HepG2 (cell line): Measurements from ENCODE around the gene TMEM198. TPM values are rescaled to one million over a fixed set of nuclear protein-coding genes. Genes with fewer than 3 reads are reported as not detected.

Source experiments
- BORCS8-MEF2B ChIP-seq: sonication (generic); formaldehyde crosslinking; IDR thresholded peaks from 2 replicates; pipeline ENCODE4 v1.8.0; 2022; ENCODE audit warnings: mild to moderate bottlenecking, missing genetic modification reagents
- HIVEP1 ChIP-seq: sonication (generic); formaldehyde crosslinking; IDR thresholded peaks from 2 replicates; pipeline ENCODE4 v1.4.0; 2020; ENCODE audit warnings: mild to moderate bottlenecking, missing genetic modification reagents
- HNF1B ChIP-seq: sonication (generic); formaldehyde crosslinking; IDR thresholded peaks from 2 replicates; pipeline ENCODE4 v1.5.1; 2020; ENCODE audit warnings: mild to moderate bottlenecking, moderate library complexity, missing genetic modification reagents
- HNRNPUL1 ChIP-seq: fragments of 200-400 bp; formaldehyde crosslinking; IDR thresholded peaks from 2 replicates; pipeline ENCODE4 v1.6.1; 2017; ENCODE audit warnings: low read depth, mild to moderate bottlenecking, low read length, moderate library complexity
- KAT2B ChIP-seq: fragments of 150-350 bp; IDR thresholded peaks from 2 replicates; pipeline ENCODE4 v1.6.1; 2014; ENCODE audit warnings: low read depth, low read length, borderline replicate concordance
- NFAT5 ChIP-seq: sonication (generic); formaldehyde crosslinking; IDR thresholded peaks from 2 replicates; pipeline ENCODE4 v1.4.0; 2020; ENCODE audit warnings: missing genetic modification reagents
- NFKBIZ ChIP-seq: IDR thresholded peaks from 2 replicates; pipeline ENCODE4 v1.6.1; 2018; ENCODE audit warnings: missing genetic modification reagents, missing compliant biosample characterization
- REL ChIP-seq: sonication (generic); formaldehyde crosslinking; conservative IDR thresholded peaks from 2 replicates; pipeline ENCODE4 v1.8.0; 2022; ENCODE audit warnings: mild to moderate bottlenecking, missing genetic modification reagents, moderate library complexity
- RFX1 ChIP-seq: fragments of 450-650 bp; IDR thresholded peaks from 2 replicates; pipeline ENCODE4 v1.6.1; 2017
- SKI ChIP-seq: fragments of 450-650 bp; IDR thresholded peaks from one replicate; pipeline ENCODE4 v1.6.1; 2018; ENCODE audit warnings: mild to moderate bottlenecking; ENCODE audit not compliant: partially characterized antibody
- THYN1 ChIP-seq: sonication (generic); formaldehyde crosslinking; IDR thresholded peaks from 2 replicates; pipeline ENCODE4 v1.8.1; 2023; ENCODE audit warnings: low read depth, mild to moderate bottlenecking, moderate library complexity, missing genetic modification reagents, borderline replicate concordance
- TRIM22 ChIP-seq: fragments of 450-650 bp; IDR thresholded peaks from 2 replicates; pipeline ENCODE4 v1.6.1; 2017
- ZFP36L1 ChIP-seq: sonication (generic); formaldehyde crosslinking; IDR thresholded peaks from 2 replicates; pipeline ENCODE4 v1.8.0; 2022; ENCODE audit warnings: mild to moderate bottlenecking, missing genetic modification reagents, moderate library complexity
- ZNF232 ChIP-seq: sonication (generic); formaldehyde crosslinking; IDR thresholded peaks from 2 replicates; pipeline ENCODE4 v1.4.0; 2020; ENCODE audit warnings: missing genetic modification reagents, borderline replicate concordance
- ZNF256 ChIP-seq: sonication (generic); formaldehyde crosslinking; conservative IDR thresholded peaks from 2 replicates; pipeline ENCODE4 v1.4.0; 2020; ENCODE audit warnings: missing genetic modification reagents
- ZNF263 ChIP-seq: sonication (generic); formaldehyde crosslinking; IDR thresholded peaks from 2 replicates; pipeline ENCODE4 v1.4.0; 2020; ENCODE audit warnings: missing genetic modification reagents
- ZNF264 ChIP-seq: sonication (generic); formaldehyde crosslinking; IDR thresholded peaks from 2 replicates; pipeline ENCODE4 v1.4.0; 2020; ENCODE audit warnings: missing genetic modification reagents
- ZNF276 ChIP-seq: sonication (generic); formaldehyde crosslinking; IDR thresholded peaks from 2 replicates; pipeline ENCODE4 v1.4.0; 2020; ENCODE audit warnings: mild to moderate bottlenecking, low read depth, missing genetic modification reagents
- ZNF747 ChIP-seq: sonication (generic); formaldehyde crosslinking; IDR thresholded peaks from 2 replicates; pipeline ENCODE4 v1.8.1; 2023; ENCODE audit warnings: missing genetic modification reagents, mild to moderate bottlenecking, borderline replicate concordance
- ZSCAN29 ChIP-seq: sonication (generic); formaldehyde crosslinking; conservative IDR thresholded peaks from 2 replicates; pipeline ENCODE4 v1.4.0; 2020; ENCODE audit warnings: mild to moderate bottlenecking, missing genetic modification reagents
- polyA plus RNA-seq, 8 experiments: library from polyadenylated mRNA; depleted of rRNA in 3 of 8; stranded (reverse) in 7 of 8; unstranded in 1 of 8; fragments of >200 nt; fragmentation: Illumina TruSeq in 4 of 8; extraction: Trizol in 4 of 8; gene quantifications; 2 replicates each; pipeline versions ENCODE4 v1.2.1 to v1.2.3, GENCODE V29; 2011 to 2016; ENCODE audit warnings: low read depth in 4 of 8, missing spikeins in 1 of 8, mixed read lengths in 1 of 8; ENCODE audit not compliant: insufficient read depth in 1 of 8
- total RNA-seq, 5 experiments: library from RNA; depleted of rRNA; stranded (reverse); fragments of >200 nt; fragmentation: Illumina TruSeq; extraction: Trizol; gene quantifications; 2 replicates each; pipeline ENCODE4 v1.2.3, GENCODE V29; 2016; ENCODE audit warnings: low read depth in 1 of 5

TMEM198 gene
- total and polyA plus RNA-seq, 2 of the 13 experiments (the other 11 are each of a cell fraction or from before 2014, with no cell fraction given): 17.3 to 23.5 TPM

GRCh38 chr2:219497495-219498279 lies 46.1 kb upstream of the TMEM198 start (continued):
- TF ChIP-seq HNRNPUL1 (no peak), ZNF232 (no peak), RFX1 (no peak), BORCS8-MEF2B (peak; percentile 25; the same call in 1 of the 2 replicates), HIVEP1 (CRISPR knock-in tag) (peak; percentile 14; the same call in 1 of the 2 replicates), ZSCAN29 (CRISPR knock-in tag) (no peak), ZNF747 (CRISPR knock-in tag) (peak; percentile 74), ZFP36L1 (CRISPR knock-in tag) (no peak), TRIM22 (no peak), KAT2B (no peak), ZNF264 (CRISPR knock-in tag) (no peak), THYN1 (CRISPR knock-in tag) (no peak), ZNF276 (CRISPR knock-in tag) (no peak), ZNF263 (CRISPR knock-in tag) (peak; percentile 61; the same call in 1 of the 2 replicates), REL (CRISPR knock-in tag) (no peak), HNF1B (CRISPR knock-in tag) (no peak), SKI (no peak), ZNF256 (CRISPR knock-in tag) (no peak), NFKBIZ (no peak), NFAT5 (CRISPR knock-in tag) (no peak)
